Bronchial epithelial cell (primary cell): ENCODE data around the gene RASL10B. TPM values are rescaled to one million over a fixed set of nuclear protein-coding genes. Genes with fewer than 3 reads are reported as not detected.

Experiments used
- DNase-seq: peaks from one replicate; pipeline ENCODE4 v3.0.0-alpha.2; 2010; ENCODE audit warnings: low read depth
- FAIRE-seq: peaks from 2 replicates; lab custom pipeline; 2011; peaks lifted over from hg19 to GRCh38; lab: Jason Lieb, UNC
- H3K27me3 ChIP-seq: 2 replicates; pipeline ENCODE4 v1.5.1; 2011; ENCODE audit warnings: low read length; ENCODE audit not compliant: control insufficient read depth, insufficient read depth
- H3K36me3 ChIP-seq: 2 replicates; pipeline ENCODE4 v1.5.1; 2011; ENCODE audit warnings: low read length; ENCODE audit not compliant: control insufficient read depth, insufficient read depth
- H3K4me3 ChIP-seq: 2 replicates; pipeline ENCODE4 v1.5.1; 2011; ENCODE audit warnings: mild to moderate bottlenecking, low read depth, low read length, control low read depth
- CTCF ChIP-seq: IDR thresholded peaks from 2 replicates; pipeline ENCODE4 v1.5.1; 2011; ENCODE audit warnings: mild to moderate bottlenecking, moderate library complexity, low read length, control low read depth, inconsistent platforms; ENCODE audit not compliant: insufficient read depth, severe bottlenecking
- total RNA-seq: library from RNA; depleted of rRNA; stranded (reverse); fragments of >200 nt; gene quantifications from 2 replicates; pipeline ENCODE4 v1.2.1, GENCODE V29; 2014

The RASL10B gene
- total RNA-seq, 1 donor from 2014 or later = 0.53 TPM

GRCh38 chr17:35713069-35713728 lies 18.2 kb upstream of the RASL10B start:
- no peak for DNase-seq
- no peak overlapping the region for H3K4me3 ChIP-seq
- TF ChIP-seq CTCF = no peak
- no peak for FAIRE-seq
- no peaks in the 10 kb centered on the region for H3K27me3 ChIP-seq
- peaks cover 11% of the 10 kb centered on the region for H3K36me3 ChIP-seq

GRCh38 chr17:35714988-35715387 lies 16.5 kb upstream of the RASL10B start:
- DNase-seq (no peak), FAIRE-seq (no peak)
- Histone ChIP-seq H3K4me3 (no peak overlapping the region), H3K36me3 (peaks cover 10% of the 10 kb centered on the region), H3K27me3 (no peaks in the 10 kb centered on the region)
- TF ChIP-seq CTCF = no peak

GRCh38 chr17:35715416-35715815 lies 16.0 kb upstream of the RASL10B start:
- H3K36me3 ChIP-seq = peaks cover 10% of the 10 kb centered on the region
- FAIRE-seq (no peak), DNase-seq (no peak)

GRCh38 chr17:35716173-35716572 lies 15.3 kb upstream of the RASL10B start:
- peaks cover 6% of the 10 kb centered on the region for H3K36me3 ChIP-seq
- DNase-seq (no peak), FAIRE-seq (no peak)
- TF ChIP-seq CTCF = no peak
- H3K4me3 ChIP-seq = no peak overlapping the region
- H3K27me3 ChIP-seq = no peaks in the 10 kb centered on the region

More at GRCh38 chr17:35715416-35715815, 16.0 kb upstream of the RASL10B start:
- TF ChIP-seq CTCF = no peak
- Histone ChIP-seq H3K27me3 (no peaks in the 10 kb centered on the region), H3K4me3 (no peak overlapping the region)

- TF ChIP-seq CTCF = no peak
- Histone ChIP-seq H3K27me3 (no peaks in the 10 kb centered on the region), H3K36me3 (peaks cover 5% of the 10 kb centered on the region), H3K4me3 (no peak overlapping the region)
- FAIRE-seq (no peak), DNase-seq (no peak)
Measured at GRCh38 chr17:35716897-35717465, 14.5 kb upstream of the RASL10B start.
